Spinal cord (tissue), 10 donors: ENCODE data around the gene TAOK2. TPM values are rescaled to one million over a fixed set of nuclear protein-coding genes. Genes with fewer than 3 reads are reported as not detected.

Experiments
- DNase-seq, 6 donors: peaks; one replicate each; pipeline versions ENCODE4 v3.0.0 to v3.0.0-alpha.2; 2013 to 2015; ENCODE audit warnings: low spot score in 6 of 6, low read depth in 4 of 6
- H3K27ac ChIP-seq: one replicate; pipeline ENCODE4 v1.5.1; 2013; ENCODE audit warnings: low read depth, low read length, control low read depth
- H3K27me3 ChIP-seq: one replicate; pipeline ENCODE4 v1.6.1; 2013; ENCODE audit warnings: low read length; ENCODE audit not compliant: control insufficient read depth, insufficient read depth
- H3K36me3 ChIP-seq: one replicate; pipeline ENCODE4 v1.6.1; 2013; ENCODE audit warnings: low read length; ENCODE audit not compliant: control insufficient read depth, insufficient read depth
- H3K4me1 ChIP-seq: one replicate; pipeline ENCODE4 v1.6.1; 2013; ENCODE audit warnings: low read length; ENCODE audit not compliant: control insufficient read depth, insufficient read depth
- H3K4me3 ChIP-seq: one replicate; pipeline ENCODE4 v1.5.1; 2013; ENCODE audit warnings: low read depth, low read length, control low read depth
- H3K9me3 ChIP-seq: one replicate; pipeline ENCODE4 v1.6.1; 2013; ENCODE audit warnings: low read length; ENCODE audit not compliant: control insufficient read depth, insufficient read depth
- WGBS: methylation state at CpG from one replicate; pipeline ENCODE4 v1.1.5; 2013; ENCODE audit warnings: missing lambda C conversion rate; ENCODE audit not compliant: insufficient coverage; 5-methylcytosine and 5-hydroxymethylcytosine counted together
- polyA plus RNA-seq, 2 donors: library from polyadenylated mRNA; unstranded; fragments of 120-200 nt; gene quantifications; one replicate each; pipeline ENCODE4 v1.2.1, GENCODE V29; 2013; ENCODE audit not compliant: insufficient read length in 2 of 2
- total RNA-seq, 2 donors: library from RNA; depleted of rRNA in 1 of 2; stranded (reverse); fragments of 120-200 nt in 1 of 2; fragments of >200 nt in 1 of 2; gene quantifications; one replicate each; pipeline versions ENCODE4 v1.2.3 to v1.2.4, GENCODE V29; 2013 to 2014
- donor health status: healthy.

The TAOK2 gene
- total and polyA plus RNA-seq, 4 donors, result 42.2 to 87.1 (median 66.5) TPM

DNA sequence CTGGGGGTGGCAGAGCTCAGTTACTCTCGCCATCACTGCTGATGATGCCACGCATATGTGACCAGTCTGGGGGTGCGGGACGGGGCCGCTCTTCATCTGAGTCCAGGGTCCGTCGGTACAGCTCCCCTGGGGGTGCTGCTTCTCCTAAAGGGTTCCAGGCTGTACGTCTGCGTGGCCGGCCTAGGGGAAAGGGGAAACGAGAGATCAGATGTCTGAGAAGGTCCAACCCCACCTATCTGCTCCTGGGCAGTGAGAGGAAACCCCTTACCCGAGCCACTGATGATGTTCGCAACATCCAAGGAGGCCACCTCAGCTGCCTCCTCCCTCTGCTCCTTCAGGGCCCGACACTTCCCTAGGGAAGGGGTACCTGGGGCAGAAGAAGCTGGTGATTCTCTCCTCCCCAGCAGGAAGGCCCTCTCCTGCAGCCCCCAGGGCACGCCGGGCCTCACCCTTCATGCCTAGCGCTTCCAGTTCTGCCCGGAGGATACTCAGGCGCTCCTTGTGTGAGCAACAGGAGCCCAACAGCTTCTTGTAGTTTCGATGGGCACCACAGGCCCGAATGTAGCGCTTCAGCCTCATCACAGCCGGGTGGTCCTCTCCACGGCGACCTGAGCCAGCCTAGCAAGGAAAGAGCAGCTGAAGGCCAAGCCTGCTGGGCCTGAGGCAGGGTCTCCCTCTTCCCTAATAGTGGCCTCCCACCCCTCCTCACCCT, 19.7 kb downstream of the TAOK2 start:
- Histone ChIP-seq H3K36me3 (peaks cover 66% of the 10 kb centered on the region), H3K4me3 (no peak overlapping the region), H3K9me3 (no peaks in the 10 kb centered on the region), H3K4me1 (peaks cover 26% of the 10 kb centered on the region), H3K27me3 (no peaks in the 10 kb centered on the region), H3K27ac (no peak overlapping the region)
- 86% methylated on average over 20 of the region's 25 CpGs for WGBS
- DNase-seq, result no peak

- Histone ChIP-seq H3K9me3 (no peaks in the 10 kb centered on the region), H3K4me1 (peaks cover 26% of the 10 kb centered on the region), H3K27me3 (no peaks in the 10 kb centered on the region), H3K36me3 (peaks cover 62% of the 10 kb centered on the region), H3K27ac (no peak overlapping the region), H3K4me3 (peak overlapping the region; percentile 98)
- DNase-seq, result no peak
- WGBS, result 89% methylated on average over 7 of the region's 9 CpGs
Measured at GRCh38 chr16:29993903-29994599, 20.4 kb downstream of the TAOK2 start.

GRCh38 chr16:29994600-29995323, 21.1 kb downstream of the TAOK2 start:
- no peak for DNase-seq
- H3K4me1 ChIP-seq, result peaks cover 26% of the 10 kb centered on the region
- H3K36me3 ChIP-seq, result peaks cover 58% of the 10 kb centered on the region
- no peaks in the 10 kb centered on the region for H3K9me3 ChIP-seq
- H3K4me3 ChIP-seq, result peak overlapping the region; percentile 98
- H3K27me3 ChIP-seq, result no peaks in the 10 kb centered on the region
- peak overlapping the region; percentile 95 for H3K27ac ChIP-seq
- WGBS, result 5% methylated on average over 20 of the region's 24 CpGs

- H3K27me3 ChIP-seq, result no peaks in the 10 kb centered on the region
- H3K36me3 ChIP-seq, result peaks cover 64% of the 10 kb centered on the region
- H3K27ac ChIP-seq, result peak within 1 kb of the TSS; percentile 95
- WGBS, result 0% methylated on average over 53 of the region's 53 CpGs
- no peaks in the 10 kb centered on the region for H3K9me3 ChIP-seq
- peak; percentile 68 to 97 (median 80) for DNase-seq
- H3K4me3 ChIP-seq, result peak within 1 kb of the TSS; percentile 98
- H3K4me1 ChIP-seq, result peaks cover 26% of the 10 kb centered on the region
Measured at GRCh38 chr16:29995324-29995910, 21.7 kb downstream of the TAOK2 start, which contains the start of gene HIRIP3. Gene HIRIP3, minus strand, starts transcription at chr16:29995617. Its CDS starts 12 bp downstream, at chr16:29995605.

DNA sequence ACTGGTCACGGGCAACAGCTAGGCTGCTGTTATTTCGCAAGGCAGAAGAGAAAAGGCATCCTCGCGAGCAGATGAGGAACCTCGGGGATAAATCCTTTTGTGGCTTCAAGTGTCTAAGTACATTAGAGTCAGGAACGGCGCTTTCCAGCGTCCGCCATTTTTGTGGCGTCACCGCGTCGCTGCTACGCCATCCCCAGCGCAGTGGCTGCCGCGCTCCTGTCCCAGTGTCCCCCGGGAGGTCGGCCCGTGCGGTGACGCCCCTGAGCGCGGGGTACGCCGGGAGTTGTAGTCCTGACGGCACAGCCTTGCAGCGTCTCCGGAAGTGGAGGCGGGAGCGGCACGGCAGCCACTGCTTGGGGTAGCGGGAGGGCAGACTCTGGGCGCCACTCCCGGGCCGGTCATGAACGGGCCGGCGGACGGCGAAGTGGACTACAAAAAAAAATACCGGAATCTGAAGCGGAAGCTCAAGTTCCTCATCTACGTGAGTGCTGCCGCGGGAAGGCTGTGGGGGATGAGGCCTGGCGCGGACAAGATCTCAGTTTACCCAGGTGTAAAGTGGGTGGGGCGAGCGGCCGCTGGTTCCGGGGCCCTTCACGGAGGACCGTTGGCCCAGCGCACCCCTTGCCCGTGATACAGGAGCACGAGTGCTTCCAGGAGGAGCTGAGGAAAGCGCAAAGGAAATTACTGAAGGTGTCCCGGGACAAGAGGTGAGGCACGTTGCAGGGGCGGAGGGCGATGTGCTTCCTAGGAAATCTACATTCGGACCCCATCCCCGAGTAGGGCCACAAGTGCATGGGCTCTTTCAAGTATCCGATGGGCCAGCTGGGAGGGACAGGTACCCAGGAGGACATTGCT, 22.5 kb downstream of the TAOK2 start, which contains the start of gene INO80E:
INO80E (plus strand) TSS at position 331 of the 855 bp plus-strand sequence; CDS start at position 401, 70 bp downstream.
- H3K4me1 ChIP-seq, result peaks cover 26% of the 10 kb centered on the region
- peak; percentile 87 to 99 (median 96) for DNase-seq
- peaks cover 64% of the 10 kb centered on the region for H3K36me3 ChIP-seq
- under 1% methylated on average over 65 of the region's 65 CpGs for WGBS
- no peaks in the 10 kb centered on the region for H3K27me3 ChIP-seq
- peak within 1 kb of the TSS; percentile 95 for H3K27ac ChIP-seq
- H3K4me3 ChIP-seq, result peak within 1 kb of the TSS; percentile 98
- no peaks in the 10 kb centered on the region for H3K9me3 ChIP-seq

DNA sequence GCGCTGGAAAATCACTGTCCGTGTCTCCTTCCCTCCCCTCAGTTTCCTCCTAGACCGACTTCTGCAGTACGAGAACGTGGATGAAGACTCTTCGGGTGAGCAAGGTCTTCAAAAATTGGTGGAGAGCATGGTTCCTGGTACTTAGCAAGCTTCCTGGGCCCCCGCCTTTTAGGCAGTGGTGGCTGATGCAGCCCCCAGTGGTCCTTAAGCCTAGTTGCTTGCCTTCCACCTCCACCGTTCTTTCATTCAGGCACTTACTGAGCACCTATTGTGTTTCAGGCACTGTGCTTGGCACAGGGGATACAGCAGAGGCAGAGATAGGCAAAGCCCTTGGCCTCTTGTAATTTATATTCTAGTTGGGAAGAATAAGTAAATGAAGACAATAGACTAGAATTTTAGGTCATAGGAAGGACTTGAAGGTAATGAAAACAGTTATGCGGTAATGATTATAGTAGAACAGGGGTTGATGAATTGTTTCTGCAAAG, 23.1 kb downstream of the TAOK2 start:
- Histone ChIP-seq H3K27ac (no peak overlapping the region), H3K4me3 (peak overlapping the region; percentile 98), H3K4me1 (peaks cover 26% of the 10 kb centered on the region), H3K36me3 (peaks cover 64% of the 10 kb centered on the region), H3K27me3 (no peaks in the 10 kb centered on the region), H3K9me3 (no peaks in the 10 kb centered on the region)
- no peak for DNase-seq
- 100% methylated on average over 1 of the region's 9 CpGs for WGBS

GRCh38 chr16:29999605-30000004, 25.9 kb downstream of the TAOK2 start:
- peaks cover 18% of the 10 kb centered on the region for H3K4me1 ChIP-seq
- H3K27me3 ChIP-seq, result no peaks in the 10 kb centered on the region
- 91% methylated on average over 6 of the region's 6 CpGs for WGBS

DNA sequence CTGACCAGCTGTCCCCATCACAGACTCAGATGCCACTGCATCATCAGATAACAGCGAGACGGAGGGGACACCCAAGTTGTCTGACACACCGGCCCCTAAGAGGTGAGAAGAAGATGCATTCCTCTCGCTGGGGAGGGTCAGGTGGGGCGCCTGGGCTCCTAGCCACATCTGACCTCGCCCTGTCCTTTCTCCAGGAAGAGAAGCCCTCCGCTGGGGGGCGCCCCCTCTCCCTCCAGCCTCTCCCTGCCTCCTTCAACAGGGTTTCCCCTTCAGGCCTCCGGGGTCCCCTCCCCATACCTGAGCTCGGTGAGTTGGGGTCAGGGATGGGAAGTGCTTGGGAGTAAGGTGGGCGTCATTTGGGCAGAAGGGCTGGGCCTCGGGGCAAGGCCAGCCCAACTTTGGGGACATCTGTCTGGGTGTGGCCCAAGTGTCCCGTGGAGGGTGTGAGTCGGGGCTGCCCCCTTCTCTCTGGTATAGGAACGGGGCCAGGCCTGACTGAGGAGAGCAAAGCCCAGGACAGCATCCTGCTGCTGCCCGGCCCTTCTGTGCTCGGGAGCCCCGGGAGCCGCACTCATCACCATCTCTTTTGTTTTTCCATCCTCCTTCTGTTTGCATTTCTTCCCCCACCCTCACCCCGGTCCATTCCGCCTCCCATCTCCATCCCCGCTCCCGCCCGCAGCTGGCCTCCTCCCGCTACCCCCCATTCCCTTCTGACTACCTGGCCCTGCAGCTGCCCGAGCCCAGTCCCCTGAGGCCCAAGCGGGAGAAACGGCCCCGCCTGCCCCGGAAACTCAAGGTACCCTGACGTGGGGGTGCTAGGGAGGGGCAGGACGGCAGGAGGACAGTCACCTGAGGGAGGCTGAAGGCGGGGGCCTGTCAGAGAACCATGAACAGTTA, 27.3 kb downstream of the TAOK2 start:
- Histone ChIP-seq H3K9me3 (no peaks in the 10 kb centered on the region), H3K36me3 (peaks cover 75% of the 10 kb centered on the region), H3K27ac (no peak overlapping the region), H3K4me1 (peaks cover 16% of the 10 kb centered on the region), H3K27me3 (no peaks in the 10 kb centered on the region), H3K4me3 (no peak overlapping the region)
- WGBS, result 61% methylated on average over 20 of the region's 33 CpGs
- no peak for DNase-seq

More at GRCh38 chr16:29999605-30000004, 25.9 kb downstream of the TAOK2 start:
- peaks cover 64% of the 10 kb centered on the region for H3K36me3 ChIP-seq
- H3K4me3 ChIP-seq, result no peak overlapping the region
- no peaks in the 10 kb centered on the region for H3K9me3 ChIP-seq
- no peak overlapping the region for H3K27ac ChIP-seq
- DNase-seq, result no peak
